ENCODE results near the gene SAMD10.
"Not testable (repeated sequence)": the region's sequence is repeated elsewhere in the genome, so short reads cannot be mapped to it uniquely, and the experiment has no call there.

Gene SAMD10

GRCh38 chr20:63979557-63980316, at the start of gene SAMD10:
SAMD10 (minus strand) TSS chr20:63979642; CDS start chr20:63979467, 175 bp downstream.
- peak; percentile 21 for DNase-seq (ENCODE audit: low spot score)

DNA sequence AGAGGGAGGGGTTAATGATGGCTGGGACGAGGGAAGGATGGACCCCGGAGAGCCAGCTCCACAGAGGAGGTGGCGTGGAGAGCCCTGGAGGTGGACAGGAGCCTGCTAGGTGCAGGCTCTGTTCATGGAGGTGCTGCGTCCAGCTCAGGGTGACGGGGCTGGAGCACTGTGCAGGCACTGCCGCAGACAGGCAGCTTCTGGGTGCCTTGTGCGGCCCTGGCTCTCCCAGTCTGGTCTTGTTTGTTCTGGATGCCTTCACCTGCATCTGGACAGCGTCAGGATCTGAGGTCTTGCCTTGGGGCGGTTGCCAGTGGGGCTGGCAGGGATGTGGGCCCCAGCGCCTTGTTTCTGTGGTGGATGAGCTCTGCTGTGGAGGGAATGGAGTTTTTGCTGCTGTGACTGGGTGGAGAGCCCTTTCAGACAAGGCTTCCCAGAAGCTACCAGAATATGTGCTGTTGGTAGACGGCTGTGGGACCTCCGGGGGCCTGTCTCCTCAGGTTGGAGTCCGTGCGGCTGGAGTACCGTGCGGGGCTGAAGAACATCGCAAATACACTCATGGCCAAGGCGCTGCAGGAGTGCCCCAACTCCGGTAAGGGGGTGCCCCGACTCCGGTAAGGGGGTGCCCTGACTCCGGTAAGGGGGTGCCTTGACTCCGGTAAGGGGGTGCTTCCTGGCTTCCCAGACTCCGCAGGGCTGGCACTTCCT, 48.7 kb upstream of the SAMD10 start:
- no peak for DNase-seq (ENCODE audit: low spot score)

GRCh38 chr20:64025826-64026412, 46.5 kb upstream of the SAMD10 start:
- DNase-seq (ENCODE audit: low spot score) = no peak

DNA sequence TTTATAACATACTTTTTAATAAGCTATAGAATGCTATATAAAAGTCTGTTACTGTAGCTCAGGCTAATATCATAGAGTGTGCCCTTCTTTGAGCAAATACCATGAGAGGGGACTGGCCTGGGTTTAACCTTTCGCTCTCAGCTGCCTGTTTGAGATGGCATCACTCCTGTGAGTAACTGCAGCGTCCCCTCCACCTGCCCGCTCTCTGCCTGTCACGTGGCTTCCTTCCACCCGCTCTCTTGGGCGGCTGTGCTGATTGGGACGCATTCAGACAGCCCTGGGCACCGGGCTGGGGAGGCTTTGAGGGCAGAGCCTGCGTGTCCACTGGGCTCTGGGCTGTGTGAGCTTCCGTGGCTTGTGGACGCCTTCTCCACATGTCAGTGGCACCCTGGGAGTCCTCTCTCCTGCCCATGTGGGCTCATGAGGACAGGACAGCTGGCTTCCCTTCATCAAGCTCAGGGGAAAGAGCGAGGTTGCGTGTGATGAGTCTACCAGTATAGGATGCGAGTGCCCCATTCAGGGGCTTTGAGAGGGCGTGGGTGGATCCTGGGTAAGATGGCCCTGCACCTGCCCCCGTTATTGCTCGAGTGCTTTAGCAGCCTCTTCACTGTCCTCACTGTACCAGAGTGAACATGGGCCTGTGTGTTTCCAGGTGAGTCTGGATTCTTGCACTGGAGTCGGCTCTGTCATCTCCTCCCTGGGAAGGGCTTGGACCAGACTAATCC, 45.8 kb upstream of the SAMD10 start:
- DNase-seq (ENCODE audit: low spot score) = no peak

- DNase-seq (ENCODE audit: low spot score) = no peak
Observed at GRCh38 chr20:64024141-64024990, 44.9 kb upstream of the SAMD10 start.

GRCh38 chr20:64023361-64024140, 44.1 kb upstream of the SAMD10 start:
- no peak for DNase-seq (ENCODE audit: low spot score)

DNA sequence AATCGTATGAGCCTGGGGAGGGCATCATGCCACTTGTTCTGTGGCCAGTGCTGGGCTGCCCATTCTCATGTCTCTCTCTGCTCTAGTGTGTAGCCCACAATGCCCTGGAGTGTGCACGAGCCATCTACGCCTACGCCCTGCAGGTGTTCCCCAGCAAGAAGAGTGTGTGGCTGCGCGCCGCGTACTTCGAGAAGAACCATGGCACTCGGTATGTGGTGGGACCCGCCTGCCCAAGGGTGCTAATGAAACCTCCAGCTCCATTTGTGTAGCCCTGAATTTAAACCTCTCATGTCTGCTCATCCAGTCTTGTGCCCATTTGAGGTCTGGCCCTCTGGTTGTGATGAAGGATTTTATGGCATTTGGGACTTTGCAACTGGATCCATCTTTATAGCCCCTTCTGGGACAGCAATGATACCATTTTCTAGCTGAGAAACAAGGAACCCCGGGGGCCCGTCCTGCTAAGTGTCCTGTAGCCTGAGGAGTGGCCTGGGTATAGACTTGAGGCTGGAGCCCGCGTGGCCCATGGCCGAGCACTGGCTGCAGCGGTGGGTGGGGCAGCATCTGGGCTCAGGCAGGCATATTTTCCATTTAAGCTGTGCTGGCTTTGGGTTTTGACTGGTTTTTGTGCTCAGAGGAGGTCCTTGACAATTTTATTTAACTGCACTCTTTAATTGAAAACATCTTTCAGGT, 43.4 kb upstream of the SAMD10 start:
- DNase-seq (ENCODE audit: low spot score) = no peak

GRCh38 chr20:64021124-64021975, 41.9 kb upstream of the SAMD10 start:
- DNase-seq (ENCODE audit: low spot score) = no peak

- DNase-seq (ENCODE audit: low spot score) = no peak
Observed at GRCh38 chr20:64015635-64016034, 36.2 kb upstream of the SAMD10 start.

- DNase-seq (ENCODE audit: low spot score) = not testable (repeated sequence)
Observed at GRCh38 chr20:64012385-64013154, 33.1 kb upstream of the SAMD10 start.

- no peak for DNase-seq (ENCODE audit: low spot score)
Observed at GRCh38 chr20:64011366-64011779, 31.9 kb upstream of the SAMD10 start.

- DNase-seq (ENCODE audit: low spot score) = no peak
Observed at GRCh38 chr20:64010711-64011237, 31.3 kb upstream of the SAMD10 start.

- no peak for DNase-seq (ENCODE audit: low spot score)
Observed at GRCh38 chr20:64009811-64010387, 30.5 kb upstream of the SAMD10 start.

DNA sequence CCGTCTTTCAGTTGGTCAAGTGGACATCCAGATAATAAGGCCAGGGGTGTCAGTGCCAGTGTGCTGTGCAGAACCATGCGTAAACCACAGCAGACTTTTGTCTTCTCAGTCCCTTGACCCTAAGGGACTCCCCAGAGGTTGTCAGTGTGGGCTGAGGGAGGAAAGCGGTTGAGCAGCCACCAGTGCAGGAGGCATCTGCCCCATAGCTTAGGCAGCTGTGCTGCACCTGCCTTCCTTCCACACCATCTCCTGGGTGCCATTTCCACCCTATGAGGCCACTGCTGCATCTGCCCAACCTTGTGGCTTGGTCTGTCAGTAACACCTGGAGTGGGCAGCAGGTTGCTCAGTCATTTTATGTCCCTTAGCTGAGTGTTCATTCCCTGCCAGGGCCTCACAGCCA, 27.5 kb upstream of the SAMD10 start:
- no peak for DNase-seq (ENCODE audit: low spot score)

DNA sequence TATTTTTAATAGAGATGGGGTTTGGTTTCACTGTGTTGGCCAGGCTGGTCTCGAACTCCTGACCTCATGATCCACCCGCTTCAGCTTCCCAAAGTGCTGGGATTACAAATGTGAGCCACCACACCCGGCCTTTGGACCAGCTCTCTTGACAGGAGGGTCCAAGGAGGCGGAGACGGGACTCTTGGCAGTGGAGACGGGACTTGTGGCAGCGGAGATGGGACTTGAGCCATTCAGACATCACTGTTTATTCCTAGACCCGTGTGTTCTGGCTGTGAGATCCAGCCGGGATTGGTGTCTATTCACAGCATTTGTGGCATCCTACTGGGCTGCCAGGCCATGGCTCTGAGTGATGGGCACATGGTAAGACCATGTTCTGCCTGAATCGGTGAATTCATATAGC, 27.0 kb upstream of the SAMD10 start:
- no peak for DNase-seq (ENCODE audit: low spot score)

DNA sequence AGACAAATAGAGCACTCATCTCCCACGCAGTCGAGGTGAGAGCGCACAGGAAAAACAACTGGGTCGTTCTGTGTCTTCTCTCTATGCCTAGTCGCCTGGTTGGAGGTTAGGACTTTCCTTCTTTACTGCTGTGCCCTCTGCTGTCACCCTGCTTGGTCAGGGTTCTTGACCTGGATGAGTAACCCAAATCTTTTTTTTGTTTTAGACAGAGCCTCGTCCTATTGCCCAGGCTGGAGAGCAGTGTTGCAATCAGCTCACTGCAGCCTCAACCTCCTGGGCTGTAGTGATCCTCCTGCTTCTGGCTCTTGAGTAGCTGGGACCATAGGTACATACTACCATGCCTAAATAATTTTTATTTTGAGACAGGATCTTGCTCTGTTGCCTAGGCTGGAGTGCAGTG, 26.0 kb upstream of the SAMD10 start:
- DNase-seq (ENCODE audit: low spot score) = no peak

GRCh38 chr20:64003960-64004725, 24.7 kb upstream of the SAMD10 start:
- no peak for DNase-seq (ENCODE audit: low spot score)

Data from hematopoietic multipotent progenitor cell treated with erythropoietin and hydrocortisone succinate and interleukin-3 and kit ligand, for 15 days (in vitro differentiated cells).